SU-DHL-6 (cell line): ENCODE data around the gene DUSP22.

Experiments
- H2AFZ ChIP-seq: fragments of 200-600 bp; sonication (generic); 2 replicates; pipeline ENCODE4 v1.6.1; 2014; ENCODE audit warnings: low read depth, mild to moderate bottlenecking, moderate library complexity, mixed read lengths, antibody characterized with exemption, low read length; ENCODE audit not compliant: severe bottlenecking
- H3F3A ChIP-seq: fragments of 200-600 bp; shearing (Covaris generic); 2 replicates; pipeline ENCODE4 v1.6.0; 2016; ENCODE audit warnings: antibody characterized with exemption, mild to moderate bottlenecking; ENCODE audit not compliant: insufficient read depth
- H3K27ac ChIP-seq: fragments of 200-600 bp; sonication (generic); 2 replicates; pipeline ENCODE4 v1.5.1; 2016; ENCODE audit warnings: low read depth, mild to moderate bottlenecking, low read length, moderate library complexity, mixed read lengths
- H3K27me3 ChIP-seq: fragments of 200-600 bp; sonication (generic), shearing (Covaris generic); 2 replicates; pipeline ENCODE4 v1.6.0; 2014; ENCODE audit warnings: mild to moderate bottlenecking, low read length
- H3K36me3 ChIP-seq: fragments of 200-600 bp; sonication (generic); 2 replicates; pipeline ENCODE4 v1.6.1; 2014; ENCODE audit warnings: mild to moderate bottlenecking, low read length, mixed read lengths
- H3K4me2 ChIP-seq: fragments of 300-600, 200-600 bp; shearing (Covaris generic), sonication (generic); 2 replicates; pipeline ENCODE4 v1.6.0; 2014; ENCODE audit warnings: low read length, low read depth, mild to moderate bottlenecking; ENCODE audit not compliant: poor library complexity, severe bottlenecking
- H3K4me3 ChIP-seq: fragments of 200-600 bp; sonication (generic); 2 replicates; pipeline ENCODE4 v1.5.1; 2014; ENCODE audit warnings: antibody characterized with exemption, low read length, mild to moderate bottlenecking, mixed read lengths; ENCODE audit not compliant: insufficient read depth, poor library complexity, severe bottlenecking
- H3K79me2 ChIP-seq: fragments of 200-600 bp; sonication (generic); 2 replicates; pipeline ENCODE4 v1.6.1; 2014; ENCODE audit warnings: mild to moderate bottlenecking, low read length, moderate library complexity; ENCODE audit not compliant: insufficient read depth
- H3K9ac ChIP-seq: fragments of 200-600 bp; sonication (generic); 2 replicates; pipeline ENCODE4 v1.7.0; 2014; ENCODE audit warnings: mild to moderate bottlenecking, low read length
- H3K9me2 ChIP-seq: fragments of 200-600 bp; sonication (generic); replicated peaks from 2 replicates; pipeline ENCODE4 v1.6.1; 2014; ENCODE audit warnings: low read length; ENCODE audit not compliant: insufficient read depth
- H3K9me3 ChIP-seq: fragments of 200-600 bp; sonication (generic); 2 replicates; pipeline ENCODE4 v1.6.1; 2014; ENCODE audit warnings: low read length, mixed read lengths; ENCODE audit not compliant: insufficient read depth
- H4K20me1 ChIP-seq: fragments of 200-600 bp; sonication (generic); 2 replicates; pipeline ENCODE4 v1.6.1; 2014; ENCODE audit warnings: low read depth, mild to moderate bottlenecking, antibody characterized with exemption, low read length, moderate library complexity, mixed read lengths
- CTCF ChIP-seq: fragments of 200-600 bp; sonication (generic); IDR thresholded peaks from one replicate; pipeline ENCODE4 v1.5.1; 2017; ENCODE audit warnings: antibody characterized with exemption, mild to moderate bottlenecking, low read length, moderate library complexity; ENCODE audit not compliant: insufficient read depth, poor library complexity, severe bottlenecking
- EZH2phosphoT487 ChIP-seq: fragments of 200-600 bp; sonication (generic), shearing (Covaris generic); conservative IDR thresholded peaks from 2 replicates; pipeline ENCODE4 v1.6.1; 2018; ENCODE audit warnings: mild to moderate bottlenecking, antibody characterized with exemption, low read length, moderate library complexity, mixed read lengths

Gene DUSP22

GRCh38 chr6:337805-338368 lies 45.6 kb downstream of the DUSP22 start:
- Histone ChIP-seq H2AFZ (no peak overlapping the region), H3K9ac (no peak overlapping the region), H3K79me2 (no peaks in the 10 kb centered on the region), H3K9me2 (no peaks in the 10 kb centered on the region), H3K36me3 (no peaks in the 10 kb centered on the region), H3K27me3 (no peaks in the 10 kb centered on the region), H3K4me3 (no peak overlapping the region), H3K9me3 (no peaks in the 10 kb centered on the region), H3K27ac (no peak overlapping the region), H4K20me1 (no peaks in the 10 kb centered on the region; the same call in 1 of the 2 replicates), H3F3A (no peaks in the 10 kb centered on the region), H3K4me2 (no peak overlapping the region)
- TF ChIP-seq CTCF: no peak
- no peak for TF ChIP-seq EZH2phosphoT487

GRCh38 chr6:338815-339262 lies 46.6 kb downstream of the DUSP22 start:
- Histone ChIP-seq H3K27ac (no peak overlapping the region), H4K20me1 (no peaks in the 10 kb centered on the region; the same call in 1 of the 2 replicates), H3F3A (no peaks in the 10 kb centered on the region), H3K4me2 (no peak overlapping the region), H3K9me2 (no peaks in the 10 kb centered on the region), H3K9me3 (no peaks in the 10 kb centered on the region), H3K4me3 (no peak overlapping the region), H3K9ac (no peak overlapping the region), H2AFZ (no peak overlapping the region), H3K27me3 (no peaks in the 10 kb centered on the region), H3K36me3 (no peaks in the 10 kb centered on the region), H3K79me2 (no peaks in the 10 kb centered on the region)
- TF ChIP-seq CTCF (no peak), EZH2phosphoT487 (no peak)

GRCh38 chr6:339480-339879 lies 47.2 kb downstream of the DUSP22 start:
- Histone ChIP-seq H4K20me1 (no peaks in the 10 kb centered on the region; the same call in 1 of the 2 replicates), H3K9me3 (no peaks in the 10 kb centered on the region), H3K9me2 (no peaks in the 10 kb centered on the region), H3K79me2 (no peaks in the 10 kb centered on the region), H3K27ac (no peak overlapping the region), H3K36me3 (no peaks in the 10 kb centered on the region), H3K4me2 (no peak overlapping the region), H3K27me3 (no peaks in the 10 kb centered on the region), H2AFZ (no peak overlapping the region), H3K9ac (no peak overlapping the region), H3K4me3 (no peak overlapping the region), H3F3A (no peaks in the 10 kb centered on the region)
- TF ChIP-seq EZH2phosphoT487 (no peak), CTCF (no peak)
